SU-DHL-6 (cell line): ENCODE measurements around the gene PECR.

Experiments
- H2AFZ ChIP-seq: fragments of 200-600 bp; sonication (generic); 2 replicates; pipeline ENCODE4 v1.6.1; 2014; ENCODE audit warnings: low read depth, mild to moderate bottlenecking, moderate library complexity, mixed read lengths, antibody characterized with exemption, low read length; ENCODE audit not compliant: severe bottlenecking
- H3F3A ChIP-seq: fragments of 200-600 bp; shearing (Covaris generic); 2 replicates; pipeline ENCODE4 v1.6.0; 2016; ENCODE audit warnings: antibody characterized with exemption, mild to moderate bottlenecking; ENCODE audit not compliant: insufficient read depth
- H3K27ac ChIP-seq: fragments of 200-600 bp; sonication (generic); 2 replicates; pipeline ENCODE4 v1.5.1; 2016; ENCODE audit warnings: low read depth, mild to moderate bottlenecking, low read length, moderate library complexity, mixed read lengths
- H3K27me3 ChIP-seq: fragments of 200-600 bp; sonication (generic), shearing (Covaris generic); 2 replicates; pipeline ENCODE4 v1.6.0; 2014; ENCODE audit warnings: mild to moderate bottlenecking, low read length
- H3K36me3 ChIP-seq: fragments of 200-600 bp; sonication (generic); 2 replicates; pipeline ENCODE4 v1.6.1; 2014; ENCODE audit warnings: mild to moderate bottlenecking, low read length, mixed read lengths
- H3K4me2 ChIP-seq: fragments of 300-600, 200-600 bp; shearing (Covaris generic), sonication (generic); 2 replicates; pipeline ENCODE4 v1.6.0; 2014; ENCODE audit warnings: low read length, low read depth, mild to moderate bottlenecking; ENCODE audit not compliant: poor library complexity, severe bottlenecking
- H3K4me3 ChIP-seq: fragments of 200-600 bp; sonication (generic); 2 replicates; pipeline ENCODE4 v1.5.1; 2014; ENCODE audit warnings: antibody characterized with exemption, low read length, mild to moderate bottlenecking, mixed read lengths; ENCODE audit not compliant: insufficient read depth, poor library complexity, severe bottlenecking
- H3K79me2 ChIP-seq: fragments of 200-600 bp; sonication (generic); 2 replicates; pipeline ENCODE4 v1.6.1; 2014; ENCODE audit warnings: mild to moderate bottlenecking, low read length, moderate library complexity; ENCODE audit not compliant: insufficient read depth
- H3K9ac ChIP-seq: fragments of 200-600 bp; sonication (generic); 2 replicates; pipeline ENCODE4 v1.7.0; 2014; ENCODE audit warnings: mild to moderate bottlenecking, low read length
- H3K9me2 ChIP-seq: fragments of 200-600 bp; sonication (generic); replicated peaks from 2 replicates; pipeline ENCODE4 v1.6.1; 2014; ENCODE audit warnings: low read length; ENCODE audit not compliant: insufficient read depth
- H3K9me3 ChIP-seq: fragments of 200-600 bp; sonication (generic); 2 replicates; pipeline ENCODE4 v1.6.1; 2014; ENCODE audit warnings: low read length, mixed read lengths; ENCODE audit not compliant: insufficient read depth
- H4K20me1 ChIP-seq: fragments of 200-600 bp; sonication (generic); 2 replicates; pipeline ENCODE4 v1.6.1; 2014; ENCODE audit warnings: low read depth, mild to moderate bottlenecking, antibody characterized with exemption, low read length, moderate library complexity, mixed read lengths
- CTCF ChIP-seq: fragments of 200-600 bp; sonication (generic); IDR thresholded peaks from one replicate; pipeline ENCODE4 v1.5.1; 2017; ENCODE audit warnings: antibody characterized with exemption, mild to moderate bottlenecking, low read length, moderate library complexity; ENCODE audit not compliant: insufficient read depth, poor library complexity, severe bottlenecking
- EZH2phosphoT487 ChIP-seq: fragments of 200-600 bp; sonication (generic), shearing (Covaris generic); conservative IDR thresholded peaks from 2 replicates; pipeline ENCODE4 v1.6.1; 2018; ENCODE audit warnings: mild to moderate bottlenecking, antibody characterized with exemption, low read length, moderate library complexity, mixed read lengths

Gene PECR

GRCh38 chr2:216043949-216044348, 37.7 kb downstream of the PECR start:
- Histone ChIP-seq H4K20me1 (no peaks in the 10 kb centered on the region), H3K27ac (no peak overlapping the region), H3K4me2 (no peak overlapping the region), H3K9ac (no peak overlapping the region), H3K27me3 (no peaks in the 10 kb centered on the region), H3K9me2 (no peaks in the 10 kb centered on the region), H3K4me3 (no peak overlapping the region), H2AFZ (no peak overlapping the region), H3F3A (no peaks in the 10 kb centered on the region), H3K79me2 (no peaks in the 10 kb centered on the region), H3K9me3 (no peaks in the 10 kb centered on the region), H3K36me3 (no peaks in the 10 kb centered on the region)
- TF ChIP-seq CTCF, result no peak
- no peak for TF ChIP-seq EZH2phosphoT487

- H4K20me1 ChIP-seq, result no peaks in the 10 kb centered on the region
- H3F3A ChIP-seq, result no peaks in the 10 kb centered on the region
- H3K9me3 ChIP-seq, result no peaks in the 10 kb centered on the region
- no peaks in the 10 kb centered on the region for H3K36me3 ChIP-seq
- no peaks in the 10 kb centered on the region for H3K27me3 ChIP-seq
- H3K9me2 ChIP-seq, result no peaks in the 10 kb centered on the region
- no peak overlapping the region for H3K4me2 ChIP-seq
- TF ChIP-seq EZH2phosphoT487 (no peak), CTCF (no peak)
- H2AFZ ChIP-seq, result no peak overlapping the region
- H3K79me2 ChIP-seq, result no peaks in the 10 kb centered on the region
- no peak overlapping the region for H3K4me3 ChIP-seq
- no peak overlapping the region for H3K9ac ChIP-seq
- H3K27ac ChIP-seq, result no peak overlapping the region
These were observed 40.2 kb downstream of the PECR start for GRCh38 chr2:216041438-216041837.

GRCh38 chr2:216039918-216040317, 41.7 kb downstream of the PECR start:
- Histone ChIP-seq H3K9ac (no peak overlapping the region), H3F3A (no peaks in the 10 kb centered on the region)
- no peak for TF ChIP-seq CTCF
- no peak for TF ChIP-seq EZH2phosphoT487

More at GRCh38 chr2:216039918-216040317, 41.7 kb downstream of the PECR start:
- Histone ChIP-seq H3K4me3 (no peak overlapping the region), H3K4me2 (no peak overlapping the region), H4K20me1 (no peaks in the 10 kb centered on the region), H3K9me3 (no peaks in the 10 kb centered on the region), H3K27ac (no peak overlapping the region), H3K36me3 (no peaks in the 10 kb centered on the region), H3K27me3 (no peaks in the 10 kb centered on the region), H3K79me2 (no peaks in the 10 kb centered on the region), H2AFZ (no peak overlapping the region), H3K9me2 (no peaks in the 10 kb centered on the region)
